ENCODE measurements around the gene THAP11. TPM values are rescaled to one million over a fixed set of nuclear protein-coding genes. Genes with fewer than 3 reads are reported as not detected.
A peak's percentile ranks its signal among the peaks of the same experiment; 100 is the strongest.

THAP11 gene
- total RNA-seq, 4 donors from 2014 or later = 60.2 to 101 (median 78.3) TPM

GRCh38 chr16:67885545-67885944, 43.4 kb downstream of the THAP11 start:
- H3K27me3 ChIP-seq = no peaks in the 10 kb centered on the region
- no peak overlapping the region for H3K4me3 ChIP-seq
- peaks cover 31 to 56% (median 47%) of the 10 kb centered on the region in 4 donors for H3K36me3 ChIP-seq
- intact Hi-C loops (cut with DNase I) = no loop called here
- H3K4me1 ChIP-seq = peaks cover 19 to 42% (median 24%) of the 10 kb centered on the region in 4 donors
- peak overlapping the region; percentile 71 to 83 (median 77) for H3K27ac ChIP-seq (replicated peaks in 1 of 4)
- DNase-seq (ENCODE audit: extremely low spot score) = no peak
- 87% methylated on average over 12 of the region's 12 CpGs for WGBS
- TF ChIP-seq POLR2AphosphoS5 (IDR thresholded peaks at IDR 0.05) (no peak), POLR2A (IDR thresholded peaks at IDR 0.05; ENCODE audit: low read depth) (no peak), EP300 (IDR thresholded peaks at IDR 0.05) (no peak)
- TF ChIP-seq, protein P1, sequence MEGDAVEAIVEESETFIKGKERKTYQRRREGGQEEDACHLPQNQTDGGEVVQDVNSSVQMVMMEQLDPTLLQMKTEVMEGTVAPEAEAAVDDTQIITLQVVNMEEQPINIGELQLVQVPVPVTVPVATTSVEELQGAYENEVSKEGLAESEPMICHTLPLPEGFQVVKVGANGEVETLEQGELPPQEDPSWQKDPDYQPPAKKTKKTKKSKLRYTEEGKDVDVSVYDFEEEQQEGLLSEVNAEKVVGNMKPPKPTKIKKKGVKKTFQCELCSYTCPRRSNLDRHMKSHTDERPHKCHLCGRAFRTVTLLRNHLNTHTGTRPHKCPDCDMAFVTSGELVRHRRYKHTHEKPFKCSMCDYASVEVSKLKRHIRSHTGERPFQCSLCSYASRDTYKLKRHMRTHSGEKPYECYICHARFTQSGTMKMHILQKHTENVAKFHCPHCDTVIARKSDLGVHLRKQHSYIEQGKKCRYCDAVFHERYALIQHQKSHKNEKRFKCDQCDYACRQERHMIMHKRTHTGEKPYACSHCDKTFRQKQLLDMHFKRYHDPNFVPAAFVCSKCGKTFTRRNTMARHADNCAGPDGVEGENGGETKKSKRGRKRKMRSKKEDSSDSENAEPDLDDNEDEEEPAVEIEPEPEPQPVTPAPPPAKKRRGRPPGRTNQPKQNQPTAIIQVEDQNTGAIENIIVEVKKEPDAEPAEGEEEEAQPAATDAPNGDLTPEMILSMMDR (IDR thresholded peaks at IDR 0.05) = no peak
- no peaks in the 10 kb centered on the region for H3K9me3 ChIP-seq

DNA sequence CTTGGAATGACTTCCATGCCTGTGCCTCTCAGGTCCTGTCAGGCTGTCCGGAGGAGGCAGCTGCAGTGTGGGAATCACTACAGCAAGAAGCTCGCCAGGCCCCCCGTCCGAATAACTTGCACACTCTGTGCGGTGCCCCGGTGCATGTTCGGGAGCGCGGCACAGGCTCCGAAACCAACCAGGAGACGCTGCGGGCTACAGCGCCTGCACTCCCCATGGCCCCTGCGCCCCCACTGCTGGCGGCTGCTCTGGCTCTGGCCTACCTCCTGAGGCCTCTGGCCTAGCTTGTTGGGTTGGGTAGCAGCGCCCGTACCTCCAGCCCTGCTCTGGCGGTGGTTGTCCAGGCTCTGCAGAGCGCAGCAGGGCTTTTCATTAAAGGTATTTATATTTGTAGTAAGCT, 43.9 kb downstream of the THAP11 start:
- Histone ChIP-seq H3K27me3 (no peaks in the 10 kb centered on the region), H3K4me3 (no peak overlapping the region), H3K36me3 (peaks cover 27 to 51% (median 42%) of the 10 kb centered on the region in 4 donors), H3K4me1 (peaks cover 19 to 40% (median 24%) of the 10 kb centered on the region in 4 donors), H3K9me3 (no peaks in the 10 kb centered on the region), H3K27ac (replicated peaks in 1 of 4) (no peak overlapping the region)
- 97% methylated on average over 14 of the region's 19 CpGs for WGBS
- TF ChIP-seq, protein P1 (IDR thresholded peaks at IDR 0.05) = no peak
- no peak for TF ChIP-seq POLR2AphosphoS5 (IDR thresholded peaks at IDR 0.05)
- no peak for TF ChIP-seq POLR2A (IDR thresholded peaks at IDR 0.05; ENCODE audit: low read depth)
- TF ChIP-seq EP300 (IDR thresholded peaks at IDR 0.05) = no peak
- intact Hi-C loops (cut with DNase I) = no loop called here
- DNase-seq (ENCODE audit: extremely low spot score) = no peak

GRCh38 chr16:67886387-67886786, 44.3 kb downstream of the THAP11 start:
- TF ChIP-seq EP300 (IDR thresholded peaks at IDR 0.05) = no peak
- TF ChIP-seq, protein P1 (IDR thresholded peaks at IDR 0.05) = no peak
- TF ChIP-seq POLR2A (IDR thresholded peaks at IDR 0.05; ENCODE audit: low read depth) = no peak
- no peak for TF ChIP-seq POLR2AphosphoS5 (IDR thresholded peaks at IDR 0.05)
- WGBS = 89% methylated on average over 5 of the region's 5 CpGs
- Histone ChIP-seq H3K4me1 (peaks cover 19 to 35% (median 24%) of the 10 kb centered on the region in 4 donors), H3K27ac (replicated peaks in 1 of 4) (no peak overlapping the region), H3K9me3 (no peaks in the 10 kb centered on the region), H3K4me3 (no peak overlapping the region), H3K27me3 (no peaks in the 10 kb centered on the region), H3K36me3 (peaks cover 23 to 47% (median 38%) of the 10 kb centered on the region in 4 donors)
- intact Hi-C loops (cut with DNase I) = no loop called here
- no peak for DNase-seq (ENCODE audit: extremely low spot score)

- Histone ChIP-seq H3K27me3 (no peaks in the 10 kb centered on the region), H3K36me3 (peaks cover 4 to 28% (median 19%) of the 10 kb centered on the region in 4 donors), H3K4me1 (peaks cover 22 to 31% (median 28%) of the 10 kb centered on the region in 4 donors), H3K4me3 (no peak overlapping the region), H3K27ac (replicated peaks in 1 of 4) (no peak overlapping the region), H3K9me3 (no peaks in the 10 kb centered on the region)
- 82% methylated on average over 3 of the region's 3 CpGs for WGBS
- no peak for TF ChIP-seq EP300 (IDR thresholded peaks at IDR 0.05)
- TF ChIP-seq POLR2A (IDR thresholded peaks at IDR 0.05; ENCODE audit: low read depth) = no peak
- TF ChIP-seq POLR2AphosphoS5 (IDR thresholded peaks at IDR 0.05) = no peak
- TF ChIP-seq, protein P1 (IDR thresholded peaks at IDR 0.05) = no peak
- no peak for DNase-seq (ENCODE audit: extremely low spot score)
- intact Hi-C loops (cut with DNase I) = no loop called here
These were observed 46.2 kb downstream of the THAP11 start for GRCh38 chr16:67888331-67888730.

- Histone ChIP-seq H3K36me3 (no peaks in the 10 kb centered on the region), H3K9me3 (no peaks in the 10 kb centered on the region), H3K27me3 (no peaks in the 10 kb centered on the region), H3K4me1 (peaks cover 38 to 48% (median 46%) of the 10 kb centered on the region in 4 donors), H3K27ac (replicated peaks in 1 of 4) (peak overlapping the region; percentile 95 to 99 (median 97)), H3K4me3 (peak overlapping the region; percentile 83 to 96 (median 94))
- 82% methylated on average over 5 of the region's 5 CpGs for WGBS
- intact Hi-C loops (cut with DNase I) = no loop called here
- DNase-seq (ENCODE audit: extremely low spot score) = no peak
- no peak for TF ChIP-seq EP300 (IDR thresholded peaks at IDR 0.05)
- TF ChIP-seq POLR2AphosphoS5 (IDR thresholded peaks at IDR 0.05) = no peak
- TF ChIP-seq, protein P1 (IDR thresholded peaks at IDR 0.05) = no peak
- no peak for TF ChIP-seq POLR2A (IDR thresholded peaks at IDR 0.05; ENCODE audit: low read depth)
These were observed 50.3 kb downstream of the THAP11 start for GRCh38 chr16:67892375-67892774.
